ENCODE results near the gene DDX59. TPM values are rescaled to one million over a fixed set of nuclear protein-coding genes. Genes with fewer than 3 reads are reported as not detected.
A peak's percentile ranks its signal among the peaks of the same experiment; 100 is the strongest.

DDX59 gene
- total and polyA plus RNA-seq, 4 donors: 17.3 to 32.0 (median 25.2) TPM

- Histone ChIP-seq H3K9ac (ENCODE audit: insufficient read depth in 1 of 2, low read length in 2 of 2) (no peak overlapping the region), H3K27me3 (ENCODE audit: control insufficient read depth in 3 of 3, insufficient read depth in 3 of 3, low read length in 2 of 3) (no peaks in the 10 kb centered on the region), H3K36me3 (ENCODE audit: control insufficient read depth in 4 of 4, insufficient read depth in 4 of 4, low read length in 4 of 4) (no peaks in the 10 kb centered on the region), H3K27ac (ENCODE audit: low read depth in 1 of 2, low read length in 1 of 2) (no peak overlapping the region), H3K4me3 (no peak overlapping the region), H3K9me3 (ENCODE audit: control insufficient read depth in 4 of 4, insufficient read depth in 3 of 4, low read length in 3 of 4) (no peaks in the 10 kb centered on the region), H3K4me1 (ENCODE audit: control insufficient read depth in 5 of 5, insufficient read depth in 5 of 5, low read length in 5 of 5) (peaks cover 0 to 8% (median 0%) of the 10 kb centered on the region in 5 donors)
- 89 to 91% methylated on average over 5 of the region's 5 CpGs for WGBS, 2 donors
- ATAC-seq (ENCODE audit: insufficient read depth, low FRiP score): no peak
- no peak for TF ChIP-seq CTCF (IDR thresholded peaks at IDR 0.05; ENCODE audit: control extremely low read depth, extremely low read depth)
- DNase-seq: no peak
These were observed 5.3 kb upstream of the DDX59 start for GRCh38 chr1:200674838-200675587.

- no peak for TF ChIP-seq CTCF (IDR thresholded peaks at IDR 0.05; ENCODE audit: control extremely low read depth, extremely low read depth)
These were observed 4.5 kb upstream of the DDX59 start for GRCh38 chr1:200673952-200674823.

GRCh38 chr1:200671235-200671786, 1.6 kb upstream of the DDX59 start:
- DNase-seq (no peak), ATAC-seq (ENCODE audit: insufficient read depth, low FRiP score) (no peak)
- Histone ChIP-seq H3K9me3 (ENCODE audit: control insufficient read depth in 4 of 4, insufficient read depth in 3 of 4, low read length in 3 of 4) (no peaks in the 10 kb centered on the region), H3K27me3 (ENCODE audit: control insufficient read depth in 3 of 3, insufficient read depth in 3 of 3, low read length in 2 of 3) (no peaks in the 10 kb centered on the region), H3K27ac (ENCODE audit: low read depth in 1 of 2, low read length in 1 of 2) (no peak overlapping the region), H3K4me1 (ENCODE audit: control insufficient read depth in 5 of 5, insufficient read depth in 5 of 5, low read length in 5 of 5) (peaks cover 0 to 18% (median 0%) of the 10 kb centered on the region in 5 donors), H3K36me3 (ENCODE audit: control insufficient read depth in 4 of 4, insufficient read depth in 4 of 4, low read length in 4 of 4) (peaks cover 0 to 2% (median 0%) of the 10 kb centered on the region in 4 donors), H3K4me3 (no peak overlapping the region), H3K9ac (ENCODE audit: insufficient read depth in 1 of 2, low read length in 2 of 2) (no peak overlapping the region)
- no peak for TF ChIP-seq CTCF (IDR thresholded peaks at IDR 0.05; ENCODE audit: control extremely low read depth, extremely low read depth)
- 94 to 95% methylated on average over 5 of the region's 5 CpGs for WGBS, 2 donors

More at GRCh38 chr1:200673952-200674823, 4.5 kb upstream of the DDX59 start:
- H3K9me3 ChIP-seq (ENCODE audit: control insufficient read depth in 4 of 4, insufficient read depth in 3 of 4, low read length in 3 of 4): no peaks in the 10 kb centered on the region
- peaks cover 0 to 8% (median 0%) of the 10 kb centered on the region in 5 donors for H3K4me1 ChIP-seq (ENCODE audit: control insufficient read depth in 5 of 5, insufficient read depth in 5 of 5, low read length in 5 of 5)
- no peak overlapping the region for H3K9ac ChIP-seq (ENCODE audit: insufficient read depth in 1 of 2, low read length in 2 of 2)
- H3K27me3 ChIP-seq (ENCODE audit: control insufficient read depth in 3 of 3, insufficient read depth in 3 of 3, low read length in 2 of 3): no peaks in the 10 kb centered on the region
- WGBS, 2 donors: 80 to 84% methylated on average over 4 of the region's 4 CpGs
- no peaks in the 10 kb centered on the region for H3K36me3 ChIP-seq (ENCODE audit: control insufficient read depth in 4 of 4, insufficient read depth in 4 of 4, low read length in 4 of 4)
- H3K27ac ChIP-seq (ENCODE audit: low read depth in 1 of 2, low read length in 1 of 2): no peak overlapping the region
- H3K4me3 ChIP-seq: no peak overlapping the region
- DNase-seq (peak in 2 of 3 donors; percentile 26 to 28), ATAC-seq (ENCODE audit: insufficient read depth, low FRiP score) (no peak)

Data from lung (tissue), 12 donors.